Measurements from ENCODE around the gene C2orf81. TPM values are rescaled to one million over a fixed set of nuclear protein-coding genes. Genes with fewer than 3 reads are reported as not detected.

The C2orf81 gene
- total RNA-seq, 2 experiments from 2014 or later: 2.9 to 3.4 TPM

DNA sequence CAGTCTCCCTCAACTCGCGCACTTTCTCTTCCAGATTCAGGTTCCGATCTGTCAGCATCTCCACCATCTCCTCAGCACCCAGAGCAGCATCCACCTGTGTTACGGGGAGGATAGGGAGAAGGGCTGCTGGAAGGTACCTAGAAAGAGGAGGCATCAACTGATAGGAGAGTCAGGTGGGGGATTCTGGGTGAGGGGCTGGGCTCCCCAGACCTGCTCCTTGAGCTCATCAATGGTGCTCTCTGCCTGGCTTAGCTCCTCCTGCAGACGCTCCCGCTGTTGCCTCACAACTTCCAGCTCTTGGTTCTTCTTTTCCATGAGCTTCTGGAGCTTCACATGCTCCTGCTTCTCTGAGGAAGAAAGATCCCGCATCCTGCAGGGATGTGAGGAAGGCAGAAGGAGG is 51.4 kb downstream of the C2orf81 start:
- Histone ChIP-seq H3K27me3 (ENCODE audit: control insufficient read depth in 1 of 2, insufficient read depth in 2 of 2, low read length in 2 of 2) (no peaks in the 10 kb centered on the region), H3K36me3 (ENCODE audit: insufficient read depth, low read length) (peaks cover 71% of the 10 kb centered on the region), H3K4me3 (ENCODE audit: low read length) (no peak overlapping the region), H3K9me3 (ENCODE audit: control insufficient read depth in 1 of 2, insufficient read depth in 1 of 2, low read length in 2 of 2) (no peaks in the 10 kb centered on the region), H3K4me1 (ENCODE audit: insufficient read depth, low read length) (peaks cover 5% of the 10 kb centered on the region), H3K27ac (ENCODE audit: low read depth in 1 of 2, low read length in 2 of 2) (no peak overlapping the region)
- POLR2A ChIA-PET: no interaction called here
- H3K4me1 Mint-ChIP-seq (ENCODE audit: low read depth): no peaks in the 10 kb centered on the region
- intact Hi-C loops (cut with DNase I, micrococcal nuclease): no loop called here
- no peak for ATAC-seq (ENCODE audit: poor library complexity)
- CTCF ChIA-PET: no interaction called here
- no peaks in the 10 kb centered on the region for H3K9me3 Mint-ChIP-seq
- H3K27ac Mint-ChIP-seq: no peak overlapping the region
- no peaks in the 10 kb centered on the region for H3K27me3 Mint-ChIP-seq
- TF ChIP-seq, protein P1, sequence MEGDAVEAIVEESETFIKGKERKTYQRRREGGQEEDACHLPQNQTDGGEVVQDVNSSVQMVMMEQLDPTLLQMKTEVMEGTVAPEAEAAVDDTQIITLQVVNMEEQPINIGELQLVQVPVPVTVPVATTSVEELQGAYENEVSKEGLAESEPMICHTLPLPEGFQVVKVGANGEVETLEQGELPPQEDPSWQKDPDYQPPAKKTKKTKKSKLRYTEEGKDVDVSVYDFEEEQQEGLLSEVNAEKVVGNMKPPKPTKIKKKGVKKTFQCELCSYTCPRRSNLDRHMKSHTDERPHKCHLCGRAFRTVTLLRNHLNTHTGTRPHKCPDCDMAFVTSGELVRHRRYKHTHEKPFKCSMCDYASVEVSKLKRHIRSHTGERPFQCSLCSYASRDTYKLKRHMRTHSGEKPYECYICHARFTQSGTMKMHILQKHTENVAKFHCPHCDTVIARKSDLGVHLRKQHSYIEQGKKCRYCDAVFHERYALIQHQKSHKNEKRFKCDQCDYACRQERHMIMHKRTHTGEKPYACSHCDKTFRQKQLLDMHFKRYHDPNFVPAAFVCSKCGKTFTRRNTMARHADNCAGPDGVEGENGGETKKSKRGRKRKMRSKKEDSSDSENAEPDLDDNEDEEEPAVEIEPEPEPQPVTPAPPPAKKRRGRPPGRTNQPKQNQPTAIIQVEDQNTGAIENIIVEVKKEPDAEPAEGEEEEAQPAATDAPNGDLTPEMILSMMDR (IDR thresholded peaks at IDR 0.05): no peak
- H3K36me3 Mint-ChIP-seq (ENCODE audit: low read depth): peaks cover 83% of the 10 kb centered on the region
- no peak for DNase-seq
- H3K4me3 Mint-ChIP-seq: no peak overlapping the region

DNA sequence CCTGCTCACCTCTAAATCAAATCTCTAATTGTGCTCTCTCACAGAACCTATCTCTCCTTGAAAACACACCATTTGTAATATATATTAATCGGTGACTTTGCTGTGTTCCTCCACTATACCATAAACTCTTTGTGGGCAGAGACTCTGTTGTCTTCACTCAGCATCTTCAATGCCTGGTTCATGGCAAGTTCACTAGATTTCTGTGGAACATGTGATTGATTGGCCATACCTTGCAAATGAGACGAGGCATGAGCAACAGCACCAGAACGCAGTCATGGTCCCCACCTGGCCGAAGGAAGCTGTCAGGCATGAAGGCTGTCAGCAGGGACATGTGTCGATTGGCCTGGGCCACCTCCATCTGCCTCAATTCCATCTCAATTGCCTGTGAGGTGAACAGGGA is 52.9 kb downstream of the C2orf81 start:
- H3K27ac Mint-ChIP-seq: no peak overlapping the region
- peaks cover 98% of the 10 kb centered on the region for H3K36me3 Mint-ChIP-seq (ENCODE audit: low read depth)
- POLR2A ChIA-PET: no interaction called here
- no peaks in the 10 kb centered on the region for H3K27me3 Mint-ChIP-seq
- H3K36me3 ChIP-seq (ENCODE audit: insufficient read depth, low read length): peaks cover 83% of the 10 kb centered on the region
- H3K9me3 ChIP-seq (ENCODE audit: control insufficient read depth in 1 of 2, insufficient read depth in 1 of 2, low read length in 2 of 2): no peaks in the 10 kb centered on the region
- no peaks in the 10 kb centered on the region for H3K4me1 ChIP-seq (ENCODE audit: insufficient read depth, low read length)
- DNase-seq (no peak), ATAC-seq (ENCODE audit: poor library complexity) (no peak)
- intact Hi-C loops (cut with DNase I, micrococcal nuclease): no loop called here
- no peaks in the 10 kb centered on the region for H3K27me3 ChIP-seq (ENCODE audit: control insufficient read depth in 1 of 2, insufficient read depth in 2 of 2, low read length in 2 of 2)
- H3K27ac ChIP-seq (ENCODE audit: low read depth in 1 of 2, low read length in 2 of 2): no peak overlapping the region
- no peaks in the 10 kb centered on the region for H3K9me3 Mint-ChIP-seq
- TF ChIP-seq, protein P1 (IDR thresholded peaks at IDR 0.05): no peak
- H3K4me1 Mint-ChIP-seq (ENCODE audit: low read depth): no peaks in the 10 kb centered on the region
- CTCF ChIA-PET: no interaction called here
- H3K4me3 ChIP-seq (ENCODE audit: low read length): no peak overlapping the region
- no peak overlapping the region for H3K4me3 Mint-ChIP-seq

DNA sequence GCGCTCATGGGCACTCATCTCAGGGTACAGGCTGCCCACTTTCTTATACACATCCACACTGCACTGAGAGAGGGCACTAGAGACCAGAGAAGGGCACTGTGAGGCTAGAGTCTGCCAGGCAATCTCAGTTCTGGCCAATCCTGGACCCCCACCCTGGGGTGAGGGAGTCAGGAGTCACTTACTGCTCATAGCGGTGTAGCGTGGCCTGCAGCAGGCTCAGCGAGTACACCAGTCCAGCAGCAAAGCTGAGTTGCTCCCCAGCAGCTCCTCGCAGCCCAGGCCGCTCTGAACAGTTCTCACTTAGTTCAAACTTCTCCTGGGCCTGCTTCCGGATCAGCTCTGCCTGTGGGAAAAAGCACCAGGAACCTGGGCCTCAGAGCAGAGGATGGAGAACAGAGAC is 53.6 kb downstream of the C2orf81 start:
- no peaks in the 10 kb centered on the region for H3K27me3 ChIP-seq (ENCODE audit: control insufficient read depth in 1 of 2, insufficient read depth in 2 of 2, low read length in 2 of 2)
- no peaks in the 10 kb centered on the region for H3K9me3 Mint-ChIP-seq
- H3K27ac Mint-ChIP-seq: no peak overlapping the region
- intact Hi-C loops (cut with DNase I, micrococcal nuclease): no loop called here
- no peak for DNase-seq
- no peak for ATAC-seq (ENCODE audit: poor library complexity)
- H3K27me3 Mint-ChIP-seq: no peaks in the 10 kb centered on the region
- no peaks in the 10 kb centered on the region for H3K9me3 ChIP-seq (ENCODE audit: control insufficient read depth in 1 of 2, insufficient read depth in 1 of 2, low read length in 2 of 2)
- no peak overlapping the region for H3K4me3 Mint-ChIP-seq
- no peak overlapping the region for H3K4me3 ChIP-seq (ENCODE audit: low read length)
- ChIA-PET POLR2A (no interaction called here), CTCF (no interaction called here)
- H3K36me3 Mint-ChIP-seq (ENCODE audit: low read depth): peaks cover 100% of the 10 kb centered on the region
- H3K36me3 ChIP-seq (ENCODE audit: insufficient read depth, low read length): peaks cover 90% of the 10 kb centered on the region
- no peak overlapping the region for H3K27ac ChIP-seq (ENCODE audit: low read depth in 1 of 2, low read length in 2 of 2)
- TF ChIP-seq, protein P1 (IDR thresholded peaks at IDR 0.05): no peak
- H3K4me1 Mint-ChIP-seq (ENCODE audit: low read depth): no peaks in the 10 kb centered on the region
- H3K4me1 ChIP-seq (ENCODE audit: insufficient read depth, low read length): no peaks in the 10 kb centered on the region
